ENCODE measurements around the gene TBXAS1. TPM values are rescaled to one million over a fixed set of nuclear protein-coding genes. Genes with fewer than 3 reads are reported as not detected.

Gene TBXAS1
- total RNA-seq, 1 experiment from 2014 or later, result 16.8 TPM

GRCh38 chr7:140069298-140069949 is 240.4 kb downstream of the TBXAS1 start:
- no peak for DNase-seq (ENCODE audit: low spot score)

Other genes starting within 250 kb of the TBXAS1 start
- gene HIPK2, start 51.3 kb upstream of the TBXAS1 start, total RNA-seq (2014; rRNA removed; shearing (Covaris generic)), result 12.5 and 15.4 TPM in 2 replicates
- gene PARP12, start 233.7 kb downstream of the TBXAS1 start, total RNA-seq (2014; rRNA removed; shearing (Covaris generic)), result 26.7 and 27.3 TPM in 2 replicates

All from H4 (cell line).